ENCODE measurements around the gene PHB1. TPM values are rescaled to one million over a fixed set of nuclear protein-coding genes. Genes with fewer than 3 reads are reported as not detected.

The PHB1 gene
- total and polyA plus RNA-seq, 2 of the 8 experiments (the other 6 are each of a cell fraction or from before 2014, with no cell fraction given): 386 to 597 TPM

GRCh38 chr17:49365667-49366066, 49.0 kb downstream of the PHB1 start:
- Histone ChIP-seq H3K4me1 (replicated peaks in 1 of 4; ENCODE audit: control insufficient read depth in 3 of 4, insufficient read depth in 4 of 4, low read length in 3 of 4) (peaks cover 5 to 15% (median 8%) of the 10 kb centered on the region in 4 experiments; a peak in 6 of 7 replicates), H3K4me3 (ENCODE audit: extremely low read depth in 1 of 4, insufficient read depth in 2 of 4, low read depth in 3 of 4, low read length in 4 of 4) (no peak overlapping the region), H3K56ac (replicated peaks; ENCODE audit: insufficient read length, low read depth, low read length) (no peak overlapping the region), H3K79me2 (ENCODE audit: control insufficient read depth in 1 of 2, insufficient read depth in 2 of 2, low read length in 2 of 2) (peaks cover under 1 to 7% of the 10 kb centered on the region in 2 experiments; a peak in 3 of 4 replicates), H4K8ac (ENCODE audit: extremely low read depth, insufficient read depth, low read length) (no peak overlapping the region), H3K14ac (ENCODE audit: insufficient read length) (no peak overlapping the region), H2BK12ac (ENCODE audit: low read depth, low read length) (no peak overlapping the region), H4K20me1 (replicated peaks in 1 of 2; ENCODE audit: control insufficient read depth in 1 of 2, insufficient read depth in 2 of 2, low read length in 2 of 2) (peaks cover 0 to 4% of the 10 kb centered on the region in 2 experiments), H3K27me3 (replicated peaks in 1 of 4; ENCODE audit: control insufficient read depth in 3 of 4, extremely low read depth in 1 of 4, insufficient read depth in 3 of 4, low read length in 3 of 4) (no peaks in the 10 kb centered on the region), H3K4me2 (ENCODE audit: insufficient read depth in 1 of 2, low read depth in 2 of 2, low read length in 2 of 2) (no peak overlapping the region), H3K9me3 (ENCODE audit: insufficient read depth in 2 of 2, low read depth in 1 of 2, low read length in 1 of 2) (no peaks in the 10 kb centered on the region), H3K27ac (ENCODE audit: low read depth, low read length) (no peak overlapping the region), H3K79me1 (ENCODE audit: low read depth, low read length) (peaks cover 5% of the 10 kb centered on the region; the same call in 1 of the 2 replicates), H4K91ac (replicated peaks; ENCODE audit: insufficient read length, low read length) (no peak overlapping the region), H2BK15ac (ENCODE audit: low read length) (no peak overlapping the region), H3K36me3 (ENCODE audit: control insufficient read depth in 2 of 4, insufficient read depth in 4 of 4, low read length in 3 of 4) (no peaks in the 10 kb centered on the region), H3K9ac (replicated peaks in 1 of 4; ENCODE audit: extremely low read depth in 1 of 4, low read depth in 3 of 4, low read length in 3 of 4) (no peak overlapping the region), H2BK120ac (replicated peaks; ENCODE audit: low read depth, low read length) (no peak overlapping the region), H3K4ac (replicated peaks; ENCODE audit: insufficient read length, low read depth, low read length) (no peak overlapping the region), H2BK20ac (ENCODE audit: low read length) (no peak overlapping the region), H3K18ac (ENCODE audit: extremely low read depth, low read length) (no peak overlapping the region), H2BK5ac (ENCODE audit: low read depth, low read length) (no peak overlapping the region), H3K23ac (ENCODE audit: insufficient read length) (no peak overlapping the region), H2AFZ (ENCODE audit: low read length) (no peak overlapping the region), H2AK5ac (ENCODE audit: low read depth, low read length) (no peak overlapping the region), H3K23me2 (ENCODE audit: low read depth, low read length) (peaks cover 10% of the 10 kb centered on the region), H4K5ac (ENCODE audit: insufficient read length, low read depth, low read length) (no peak overlapping the region)
- WGBS, 2 experiments (ENCODE audit: extremely low coverage in 1 of 2, insufficient coverage in 1 of 2, insufficient read length in 1 of 2, insufficient replicate concordance in 2 of 2, low coverage in 1 of 2, low lambda C conversion rate in 2 of 2, missing lambda C conversion rate in 1 of 2): 54% methylated on average over 2 of the region's 2 CpGs; no CpG with 5 or more reads in 1 of the 2 experiments
- ChIA-PET POLR2A (ENCODE audit: partially characterized antibody) (interaction anchor here (0.6 kb wide), 1 partner anchor 32 kb away, joined by 3 read pairs; no protein-coding TSS in a partner anchor), CTCF (ENCODE audit: partially characterized antibody) (interaction anchor here (0.6 to 4.6 kb wide), 13 partner anchors 9 to 1162 kb away, joined by 3 to 65 read pairs (median 3); no protein-coding TSS in a partner anchor)
- DNase-seq (ENCODE audit: low read depth in 1 of 2, low spot score in 2 of 2) (no peak), FAIRE-seq (peak; percentile 62)
- TF ChIP-seq NRF1 (IDR thresholded peaks at IDR 0.05; ENCODE audit: low read depth, low read length): no peak
- TF ChIP-seq SIN3A (conservative IDR thresholded peaks at IDR 0.05 in 1 of 2, IDR thresholded peaks at IDR 0.05 in 1 of 2; ENCODE audit: low read depth in 1 of 2, low read length in 2 of 2): peak in 1 of 2 experiments; percentile 66; a peak in 1 of 4 replicates
- TF ChIP-seq MAFK (IDR thresholded peaks at IDR 0.05; ENCODE audit: low read depth, low read length): peak; percentile 31; the same call in 1 of the 2 replicates
- TF ChIP-seq, protein P1, sequence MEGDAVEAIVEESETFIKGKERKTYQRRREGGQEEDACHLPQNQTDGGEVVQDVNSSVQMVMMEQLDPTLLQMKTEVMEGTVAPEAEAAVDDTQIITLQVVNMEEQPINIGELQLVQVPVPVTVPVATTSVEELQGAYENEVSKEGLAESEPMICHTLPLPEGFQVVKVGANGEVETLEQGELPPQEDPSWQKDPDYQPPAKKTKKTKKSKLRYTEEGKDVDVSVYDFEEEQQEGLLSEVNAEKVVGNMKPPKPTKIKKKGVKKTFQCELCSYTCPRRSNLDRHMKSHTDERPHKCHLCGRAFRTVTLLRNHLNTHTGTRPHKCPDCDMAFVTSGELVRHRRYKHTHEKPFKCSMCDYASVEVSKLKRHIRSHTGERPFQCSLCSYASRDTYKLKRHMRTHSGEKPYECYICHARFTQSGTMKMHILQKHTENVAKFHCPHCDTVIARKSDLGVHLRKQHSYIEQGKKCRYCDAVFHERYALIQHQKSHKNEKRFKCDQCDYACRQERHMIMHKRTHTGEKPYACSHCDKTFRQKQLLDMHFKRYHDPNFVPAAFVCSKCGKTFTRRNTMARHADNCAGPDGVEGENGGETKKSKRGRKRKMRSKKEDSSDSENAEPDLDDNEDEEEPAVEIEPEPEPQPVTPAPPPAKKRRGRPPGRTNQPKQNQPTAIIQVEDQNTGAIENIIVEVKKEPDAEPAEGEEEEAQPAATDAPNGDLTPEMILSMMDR (IDR thresholded peaks at IDR 0.05; ENCODE audit: control extremely low read depth in 1 of 3, insufficient read depth in 1 of 3, low read depth in 1 of 3, low read length in 3 of 3): peak; percentile 58 to 83 (median 73)
- TF ChIP-seq YY1 (IDR thresholded peaks at IDR 0.05; ENCODE audit: low read depth, low read length): 0 out of 2 replicates have a peak, but pooled peaks have one; percentile 23
- TF ChIP-seq TEAD4 (IDR thresholded peaks at IDR 0.05; ENCODE audit: low read depth, low read length): no peak
- peak; percentile 27 to 53; a peak in 3 of 4 replicates for TF ChIP-seq RAD21 (IDR thresholded peaks at IDR 0.05 in 1 of 2, conservative IDR thresholded peaks at IDR 0.05 in 1 of 2; ENCODE audit: low read depth in 2 of 2, low read length in 2 of 2)
